BLaER1 treated with 17β-estradiol and CSF1 and Interleukin-3, amounts not matched to agents 10 nM and 100 nM (cell line): ENCODE results near the gene EYS.

Source experiments
- H3K27ac ChIP-seq, 11 experiments: shearing (Covaris generic); formaldehyde crosslinking; 2 replicates each; pipeline ENCODE4 v1.8.1; 2022
- H3K27me3 ChIP-seq, 11 experiments: shearing (Covaris generic); formaldehyde crosslinking; 2 replicates each; pipeline ENCODE4 v1.8.1; 2022
- H3K36me3 ChIP-seq, 11 experiments: shearing (Covaris generic); formaldehyde crosslinking; 2 replicates each; pipeline ENCODE4 v1.8.1; 2022
- H3K4me1 ChIP-seq, 10 experiments: shearing (Covaris generic); formaldehyde crosslinking; 2 replicates each; pipeline ENCODE4 v1.8.1; 2022
- H3K4me2 ChIP-seq, 11 experiments: shearing (Covaris generic); formaldehyde crosslinking; 2 replicates each; pipeline ENCODE4 v1.8.1; 2022
- H3K4me3 ChIP-seq, 10 experiments: shearing (Covaris generic); formaldehyde crosslinking; 2 replicates each; pipeline ENCODE4 v1.8.1; 2022
- H3K9ac ChIP-seq, 11 experiments: shearing (Covaris generic); formaldehyde crosslinking; 2 replicates each; pipeline ENCODE4 v1.8.1; 2022
- H3K9me3 ChIP-seq, 11 experiments: shearing (Covaris generic); formaldehyde crosslinking; replicated peaks in 1 of 11; 2 replicates each; pipeline ENCODE4 v1.8.1; 2022
- H4K20me1 ChIP-seq, 11 experiments: shearing (Covaris generic); formaldehyde crosslinking; 2 replicates each; pipeline ENCODE4 v1.8.1; 2022
- Cebpa-rat ChIP-seq, 11 experiments: shearing (Covaris generic); IDR thresholded peaks; 2 replicates each; pipeline ENCODE4 v1.8.1; 2022

EYS gene

GRCh38 chr6:64737418-64737817 lies 969.6 kb downstream of the EYS start:
- H4K20me1 ChIP-seq, result no peaks in the 10 kb centered on the region
- H3K4me1 ChIP-seq, result peaks cover 0 to 6% (median 0%) of the 10 kb centered on the region in 10 experiments; a peak in 2 of 20 replicates
- no peak overlapping the region for H3K4me3 ChIP-seq
- no peaks in the 10 kb centered on the region for H3K27me3 ChIP-seq
- H3K9me3 ChIP-seq, result no peaks in the 10 kb centered on the region
- no peaks in the 10 kb centered on the region for H3K36me3 ChIP-seq
- no peak overlapping the region for H3K27ac ChIP-seq
- H3K9ac ChIP-seq, result no peak overlapping the region
- TF ChIP-seq Cebpa-rat (IDR thresholded peaks at IDR 0.05), result no peak
- no peak overlapping the region for H3K4me2 ChIP-seq

- TF ChIP-seq Cebpa-rat (IDR thresholded peaks at IDR 0.05), result peak in 2 of 11 experiments; percentile 11 to 25; a peak in 1 of 22 replicates
- H3K4me2 ChIP-seq, result peak overlapping the region in 2 of 11 experiments; percentile 11 to 26; a peak in 1 of 22 replicates
- no peaks in the 10 kb centered on the region for H3K36me3 ChIP-seq
- no peak overlapping the region for H3K27ac ChIP-seq
- H3K4me1 ChIP-seq, result peaks cover 0 to 6% (median 0%) of the 10 kb centered on the region in 10 experiments; a peak in 2 of 20 replicates
- no peaks in the 10 kb centered on the region for H3K9me3 ChIP-seq
- no peaks in the 10 kb centered on the region for H4K20me1 ChIP-seq
- no peak overlapping the region for H3K9ac ChIP-seq
- no peaks in the 10 kb centered on the region for H3K27me3 ChIP-seq
- no peak overlapping the region for H3K4me3 ChIP-seq
Observed at GRCh38 chr6:64736421-64736950, 970.5 kb downstream of the EYS start.

GRCh38 chr6:64733433-64733832 lies 973.6 kb downstream of the EYS start:
- Histone ChIP-seq H3K4me2 (no peak overlapping the region), H3K4me3 (no peak overlapping the region), H3K36me3 (no peaks in the 10 kb centered on the region), H3K9ac (no peak overlapping the region), H3K9me3 (no peaks in the 10 kb centered on the region), H3K4me1 (peaks cover 0 to 6% (median 0%) of the 10 kb centered on the region in 10 experiments; a peak in 2 of 20 replicates), H3K27me3 (no peaks in the 10 kb centered on the region), H3K27ac (no peak overlapping the region), H4K20me1 (no peaks in the 10 kb centered on the region)
- no peak for TF ChIP-seq Cebpa-rat (IDR thresholded peaks at IDR 0.05)

- no peaks in the 10 kb centered on the region for H3K9me3 ChIP-seq
- H3K36me3 ChIP-seq, result no peaks in the 10 kb centered on the region
- H3K9ac ChIP-seq, result no peak overlapping the region
- no peaks in the 10 kb centered on the region for H3K27me3 ChIP-seq
- H3K4me3 ChIP-seq, result no peak overlapping the region
- TF ChIP-seq Cebpa-rat (IDR thresholded peaks at IDR 0.05), result no peak
- H3K27ac ChIP-seq, result no peak overlapping the region
- H4K20me1 ChIP-seq, result no peaks in the 10 kb centered on the region
- no peak overlapping the region for H3K4me2 ChIP-seq
- peaks cover 0 to 6% (median 0%) of the 10 kb centered on the region in 10 experiments; a peak in 2 of 20 replicates for H3K4me1 ChIP-seq
Observed at GRCh38 chr6:64732888-64733287, 974.1 kb downstream of the EYS start.

GRCh38 chr6:64729522-64729921 lies 977.5 kb downstream of the EYS start:
- Histone ChIP-seq H3K36me3 (no peaks in the 10 kb centered on the region), H3K4me3 (no peak overlapping the region), H3K4me1 (no peaks in the 10 kb centered on the region), H4K20me1 (no peaks in the 10 kb centered on the region), H3K9ac (no peak overlapping the region), H3K27me3 (no peaks in the 10 kb centered on the region), H3K4me2 (no peak overlapping the region), H3K9me3 (no peaks in the 10 kb centered on the region), H3K27ac (no peak overlapping the region)
- TF ChIP-seq Cebpa-rat (IDR thresholded peaks at IDR 0.05), result no peak

GRCh38 chr6:64727075-64727474 lies 980.0 kb downstream of the EYS start:
- Histone ChIP-seq H3K9me3 (no peaks in the 10 kb centered on the region), H3K4me1 (no peaks in the 10 kb centered on the region), H4K20me1 (no peaks in the 10 kb centered on the region), H3K27me3 (no peaks in the 10 kb centered on the region), H3K27ac (no peak overlapping the region), H3K4me2 (no peak overlapping the region), H3K4me3 (no peak overlapping the region), H3K36me3 (no peaks in the 10 kb centered on the region), H3K9ac (no peak overlapping the region)
- 0 out of 22 replicates have a peak, but pooled peaks of 1 of the 11 experiments have one; percentile 13 for TF ChIP-seq Cebpa-rat (IDR thresholded peaks at IDR 0.05)

- H3K9ac ChIP-seq, result no peak overlapping the region
- H3K9me3 ChIP-seq, result no peaks in the 10 kb centered on the region
- no peaks in the 10 kb centered on the region for H4K20me1 ChIP-seq
- H3K4me2 ChIP-seq, result no peak overlapping the region
- no peak overlapping the region for H3K4me3 ChIP-seq
- TF ChIP-seq Cebpa-rat (IDR thresholded peaks at IDR 0.05), result no peak
- no peaks in the 10 kb centered on the region for H3K36me3 ChIP-seq
- H3K27ac ChIP-seq, result no peak overlapping the region
- H3K27me3 ChIP-seq, result no peaks in the 10 kb centered on the region
- no peaks in the 10 kb centered on the region for H3K4me1 ChIP-seq
Observed at GRCh38 chr6:64724091-64724490, 982.9 kb downstream of the EYS start.

- Histone ChIP-seq H3K9ac (no peak overlapping the region), H3K4me3 (no peak overlapping the region), H4K20me1 (no peaks in the 10 kb centered on the region), H3K36me3 (no peaks in the 10 kb centered on the region), H3K4me1 (no peaks in the 10 kb centered on the region), H3K9me3 (no peaks in the 10 kb centered on the region), H3K4me2 (no peak overlapping the region), H3K27me3 (no peaks in the 10 kb centered on the region), H3K27ac (no peak overlapping the region)
- TF ChIP-seq Cebpa-rat (IDR thresholded peaks at IDR 0.05), result peak in 1 of 11 experiments; percentile 12; a peak in 1 of 22 replicates
Observed at GRCh38 chr6:64723327-64724058, 983.5 kb downstream of the EYS start.

- Histone ChIP-seq H3K27ac (no peak overlapping the region), H3K4me3 (no peak overlapping the region), H3K4me1 (no peaks in the 10 kb centered on the region), H3K4me2 (no peak overlapping the region), H3K36me3 (no peaks in the 10 kb centered on the region), H3K9ac (no peak overlapping the region), H4K20me1 (no peaks in the 10 kb centered on the region), H3K9me3 (no peaks in the 10 kb centered on the region), H3K27me3 (no peaks in the 10 kb centered on the region)
- no peak for TF ChIP-seq Cebpa-rat (IDR thresholded peaks at IDR 0.05)
Observed at GRCh38 chr6:64721865-64722264, 985.2 kb downstream of the EYS start.

- no peak overlapping the region for H3K4me3 ChIP-seq
- no peaks in the 10 kb centered on the region for H3K27me3 ChIP-seq
- 0 out of 20 replicates have a peak, but pooled peaks cover 0 to 5% (median 0%) of the 10 kb centered on the region in 10 experiments for H3K4me1 ChIP-seq
- no peak overlapping the region for H3K4me2 ChIP-seq
- no peaks in the 10 kb centered on the region for H3K36me3 ChIP-seq
- H3K9ac ChIP-seq, result no peak overlapping the region
- no peaks in the 10 kb centered on the region for H4K20me1 ChIP-seq
- H3K9me3 ChIP-seq, result no peaks in the 10 kb centered on the region
- TF ChIP-seq Cebpa-rat (IDR thresholded peaks at IDR 0.05), result no peak
- H3K27ac ChIP-seq, result no peak overlapping the region
Observed at GRCh38 chr6:64717281-64717680, 989.7 kb downstream of the EYS start.
